Lower leg skin (tissue), 4 donors: ENCODE data around the gene IFI30. TPM values are rescaled to one million over a fixed set of nuclear protein-coding genes. Genes with fewer than 3 reads are reported as not detected.

Source experiments
- DNase-seq, 2 donors: peaks; one replicate each; pipeline ENCODE4 v3.0.0-alpha.2; 2019; ENCODE audit warnings: low spot score in 2 of 2
- H3K4me3 ChIP-seq: fragments of 200-600 bp; sonication (generic); 2 replicates; pipeline ENCODE4 v1.5.1; 2017; ENCODE audit warnings: mild to moderate bottlenecking, low read depth; ENCODE audit not compliant: poor library complexity, severe bottlenecking
- POLR2A ChIP-seq, 2 donors: fragments of 450-650 bp; IDR thresholded peaks; one replicate each; pipeline ENCODE4 v1.6.1; 2016 to 2017; ENCODE audit warnings: antibody characterized with exemption in 2 of 2, mild to moderate bottlenecking in 1 of 2, moderate library complexity in 1 of 2
- WGBS, 2 donors: methylation state at CpG; one replicate each; pipeline ENCODE4 v1.1.5; 2018; 5-methylcytosine and 5-hydroxymethylcytosine counted together
- intact Hi-C: fragments of 100-400 bp; cut with DNase I; formaldehyde crosslinking; loops from one replicate; pipeline ENCODE4 v1.15.0; 2023; ENCODE audit warnings: low total_unique reads
- total RNA-seq, 4 donors: library from RNA; depleted of rRNA; stranded (reverse); fragments of >200 nt; gene quantifications; one replicate each; pipeline ENCODE4 v1.1.0, GENCODE V29; 2016
- TF ChIP-seq, protein P1 (sequence below), 3 donors: fragments of 450-650 bp; IDR thresholded peaks; one replicate each; pipeline ENCODE4 v1.5.1; 2016; ENCODE audit warnings: antibody characterized with exemption in 3 of 3, mild to moderate bottlenecking in 3 of 3, moderate library complexity in 2 of 3

The IFI30 gene
- total RNA-seq, 4 donors from 2014 or later = 39.1 to 214 (median 98.3) TPM

DNA sequence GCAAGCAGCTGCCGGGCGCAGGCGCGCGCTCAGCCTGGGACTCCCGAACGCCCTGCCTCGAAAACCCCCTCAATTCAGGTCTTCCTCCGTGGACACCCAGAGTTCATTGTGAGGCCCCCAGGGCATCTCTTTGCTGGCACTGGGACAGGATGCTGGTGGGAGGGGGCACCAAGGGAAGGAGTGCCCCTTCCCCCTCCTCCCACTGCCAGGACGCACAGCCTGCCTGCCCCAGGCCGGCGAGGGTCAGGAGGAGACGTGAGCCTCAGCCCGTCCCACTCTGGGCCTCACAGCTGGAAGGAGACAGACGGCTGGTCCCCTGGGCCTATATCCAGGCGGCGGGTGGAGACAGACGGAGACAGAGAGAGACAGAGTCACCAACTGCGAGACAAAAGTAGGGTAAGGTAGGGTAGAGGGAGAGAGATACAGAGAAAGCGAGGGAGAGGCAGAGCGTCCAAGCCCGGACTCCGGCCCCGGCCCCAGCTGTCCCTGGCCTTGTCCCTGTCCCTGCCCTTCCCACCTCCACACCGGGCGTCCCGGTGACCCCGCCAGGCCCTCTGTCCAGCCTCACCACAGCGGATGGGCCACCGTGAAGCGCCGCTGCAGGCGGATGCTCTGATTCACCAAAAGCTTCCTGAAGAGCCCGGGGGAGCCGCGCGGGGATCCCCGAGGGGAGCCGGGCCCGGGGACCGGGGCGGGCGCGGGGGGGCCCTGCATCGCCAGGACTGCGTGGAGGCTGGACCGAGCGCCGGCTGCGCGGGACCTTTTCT is 52.3 kb downstream of the IFI30 start, which contains the start of gene PDE4C:
PDE4C (minus strand) TSS at position 737 of the 767 bp plus-strand sequence; CDS start at position 714, 23 bp downstream.
- DNase-seq = no peak
- 5 to 8% methylated on average over 43 to 46 of the region's 51 CpGs for WGBS, 2 donors
- H3K4me3 ChIP-seq = no peak within 1 kb of the TSS
- TF ChIP-seq, protein P1, sequence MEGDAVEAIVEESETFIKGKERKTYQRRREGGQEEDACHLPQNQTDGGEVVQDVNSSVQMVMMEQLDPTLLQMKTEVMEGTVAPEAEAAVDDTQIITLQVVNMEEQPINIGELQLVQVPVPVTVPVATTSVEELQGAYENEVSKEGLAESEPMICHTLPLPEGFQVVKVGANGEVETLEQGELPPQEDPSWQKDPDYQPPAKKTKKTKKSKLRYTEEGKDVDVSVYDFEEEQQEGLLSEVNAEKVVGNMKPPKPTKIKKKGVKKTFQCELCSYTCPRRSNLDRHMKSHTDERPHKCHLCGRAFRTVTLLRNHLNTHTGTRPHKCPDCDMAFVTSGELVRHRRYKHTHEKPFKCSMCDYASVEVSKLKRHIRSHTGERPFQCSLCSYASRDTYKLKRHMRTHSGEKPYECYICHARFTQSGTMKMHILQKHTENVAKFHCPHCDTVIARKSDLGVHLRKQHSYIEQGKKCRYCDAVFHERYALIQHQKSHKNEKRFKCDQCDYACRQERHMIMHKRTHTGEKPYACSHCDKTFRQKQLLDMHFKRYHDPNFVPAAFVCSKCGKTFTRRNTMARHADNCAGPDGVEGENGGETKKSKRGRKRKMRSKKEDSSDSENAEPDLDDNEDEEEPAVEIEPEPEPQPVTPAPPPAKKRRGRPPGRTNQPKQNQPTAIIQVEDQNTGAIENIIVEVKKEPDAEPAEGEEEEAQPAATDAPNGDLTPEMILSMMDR (IDR thresholded peaks at IDR 0.05) = no peak
- no peak for TF ChIP-seq POLR2A (IDR thresholded peaks at IDR 0.05)
- intact Hi-C loops = no loop called here

DNA sequence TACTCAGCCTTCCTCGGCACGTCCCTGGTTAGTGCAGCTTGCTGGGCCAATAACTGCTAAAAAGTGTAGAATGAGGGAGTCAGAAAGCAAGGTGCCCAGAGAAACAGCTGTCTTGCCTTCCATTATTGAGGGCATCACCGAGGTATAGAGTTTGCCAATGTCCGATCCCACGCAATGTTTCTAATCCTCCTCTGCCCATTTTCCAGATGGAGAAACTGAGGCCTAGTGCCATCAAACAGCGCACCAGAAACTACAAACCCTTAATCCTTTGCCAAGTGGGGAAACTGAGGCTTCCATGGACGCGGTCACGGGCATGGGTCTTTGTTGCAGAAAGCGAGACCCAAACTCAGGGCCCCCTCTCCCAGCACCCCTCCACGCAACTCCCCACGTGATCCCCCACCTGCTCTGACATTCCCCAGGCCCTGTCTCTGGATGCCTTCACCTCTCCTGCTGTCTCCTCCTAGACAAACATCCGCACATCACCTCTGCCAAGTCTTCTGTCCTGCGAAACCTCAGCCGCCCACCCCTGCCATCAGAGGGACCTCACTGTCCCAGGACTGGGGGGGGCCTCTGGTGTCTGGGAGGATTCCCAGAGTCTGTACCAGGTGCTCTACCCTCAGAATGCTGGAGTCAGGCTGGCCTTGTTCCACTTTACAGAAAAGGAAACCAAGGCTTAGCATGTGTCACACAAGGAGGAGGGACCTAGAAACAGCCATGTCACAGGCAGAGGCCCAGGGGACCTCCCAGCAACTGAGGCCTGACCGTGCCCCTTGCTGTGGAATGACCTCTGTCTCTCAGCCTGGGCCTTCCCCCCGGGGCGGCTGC is 53.6 kb downstream of the IFI30 start:
- no peak for TF ChIP-seq POLR2A (IDR thresholded peaks at IDR 0.05)
- no peak for DNase-seq
- H3K4me3 ChIP-seq = no peak overlapping the region
- intact Hi-C loops = no loop called here
- 82 to 83% methylated on average over 18 of the region's 18 CpGs for WGBS, 2 donors

Other genes starting within 250 kb of the IFI30 start
- gene CCDC124, start 240.8 kb upstream of the IFI30 start, total RNA-seq = 10 to 100 TPM; 32.6 to 91.9 (median 47.4) TPM
- under 1 TPM in 1 of 4 donors, not detected in 3; 0.36 TPM for gene KCNN1, start 206.7 kb upstream of the IFI30 start, total RNA-seq
- gene ARRDC2, start 165.6 kb upstream of the IFI30 start, total RNA-seq = 10 to 100 TPM; 54.1 to 92.8 (median 73.5) TPM
- under 1 TPM in 2 of 4 donors, not detected in 2; 0.34 to 0.58 TPM for gene IL12RB1, start 86.9 kb upstream of the IFI30 start, total RNA-seq
- gene MAST3, start 76.0 kb upstream of the IFI30 start, total RNA-seq = 10 to 100 TPM; 12.9 to 19.8 (median 17.0) TPM
- gene PIK3R2, start 20.6 kb upstream of the IFI30 start, total RNA-seq = 10 to 100 TPM in 3 of 4 donors, 1 to 10 TPM in 1; 8.3 to 39.4 (median 32.2) TPM
- 10 to 100 TPM in 3 of 4 donors, 1 to 10 TPM in 1; 8.5 to 29.3 (median 20.2) TPM for gene MPV17L2, start 19.4 kb downstream of the IFI30 start, total RNA-seq
- gene RAB3A, start 30.2 kb downstream of the IFI30 start, total RNA-seq = 1 to 10 TPM in 3 of 4 donors, under 1 TPM in 1; 0.91 to 2.7 (median 2.1) TPM
- under 1 TPM in 1 of 4 donors, not detected in 3; 0.29 TPM for gene PDE4C, start 52.6 kb downstream of the IFI30 start, total RNA-seq
- 1 to 10 TPM in 3 of 4 donors, under 1 TPM in 1; 0.97 to 5.9 (median 3.1) TPM for gene IQCN, start 100.6 kb downstream of the IFI30 start, total RNA-seq
- 100 to 1,000 TPM; 337 to 886 (median 413) TPM for gene JUND, start 107.8 kb downstream of the IFI30 start, total RNA-seq
- 100 to 1,000 TPM in 2 of 4 donors, 10 to 100 TPM in 2; 59.7 to 149 (median 105) TPM for gene LSM4, start 149.3 kb downstream of the IFI30 start, total RNA-seq
- 1 to 10 TPM; 2.4 to 7.1 (median 4.8) TPM for gene PGPEP1, start 166.8 kb downstream of the IFI30 start, total RNA-seq
- gene GDF15, start 212.3 kb downstream of the IFI30 start, total RNA-seq = 1 to 10 TPM in 2 of 4 donors, under 1 TPM in 1, not detected in 1; 0.49 to 5.1 (median 4.5) TPM
- 1 to 10 TPM in 3 of 4 donors, not detected in 1; 1.2 to 3.4 (median 2.2) TPM for gene LRRC25, start 223.8 kb downstream of the IFI30 start, total RNA-seq
- gene SSBP4, start 245.6 kb downstream of the IFI30 start, total RNA-seq = 10 to 100 TPM; 28.8 to 42.0 (median 36.0) TPM